Measurements from ENCODE around the gene CACNB2. TPM values are rescaled to one million over a fixed set of nuclear protein-coding genes. Genes with fewer than 3 reads are reported as not detected.

CACNB2 gene
- total and polyA plus RNA-seq, 2 of the 13 experiments (the other 11 are each of a cell fraction or from before 2014, with no cell fraction given), result not detected

- TF ChIP-seq, protein P1, sequence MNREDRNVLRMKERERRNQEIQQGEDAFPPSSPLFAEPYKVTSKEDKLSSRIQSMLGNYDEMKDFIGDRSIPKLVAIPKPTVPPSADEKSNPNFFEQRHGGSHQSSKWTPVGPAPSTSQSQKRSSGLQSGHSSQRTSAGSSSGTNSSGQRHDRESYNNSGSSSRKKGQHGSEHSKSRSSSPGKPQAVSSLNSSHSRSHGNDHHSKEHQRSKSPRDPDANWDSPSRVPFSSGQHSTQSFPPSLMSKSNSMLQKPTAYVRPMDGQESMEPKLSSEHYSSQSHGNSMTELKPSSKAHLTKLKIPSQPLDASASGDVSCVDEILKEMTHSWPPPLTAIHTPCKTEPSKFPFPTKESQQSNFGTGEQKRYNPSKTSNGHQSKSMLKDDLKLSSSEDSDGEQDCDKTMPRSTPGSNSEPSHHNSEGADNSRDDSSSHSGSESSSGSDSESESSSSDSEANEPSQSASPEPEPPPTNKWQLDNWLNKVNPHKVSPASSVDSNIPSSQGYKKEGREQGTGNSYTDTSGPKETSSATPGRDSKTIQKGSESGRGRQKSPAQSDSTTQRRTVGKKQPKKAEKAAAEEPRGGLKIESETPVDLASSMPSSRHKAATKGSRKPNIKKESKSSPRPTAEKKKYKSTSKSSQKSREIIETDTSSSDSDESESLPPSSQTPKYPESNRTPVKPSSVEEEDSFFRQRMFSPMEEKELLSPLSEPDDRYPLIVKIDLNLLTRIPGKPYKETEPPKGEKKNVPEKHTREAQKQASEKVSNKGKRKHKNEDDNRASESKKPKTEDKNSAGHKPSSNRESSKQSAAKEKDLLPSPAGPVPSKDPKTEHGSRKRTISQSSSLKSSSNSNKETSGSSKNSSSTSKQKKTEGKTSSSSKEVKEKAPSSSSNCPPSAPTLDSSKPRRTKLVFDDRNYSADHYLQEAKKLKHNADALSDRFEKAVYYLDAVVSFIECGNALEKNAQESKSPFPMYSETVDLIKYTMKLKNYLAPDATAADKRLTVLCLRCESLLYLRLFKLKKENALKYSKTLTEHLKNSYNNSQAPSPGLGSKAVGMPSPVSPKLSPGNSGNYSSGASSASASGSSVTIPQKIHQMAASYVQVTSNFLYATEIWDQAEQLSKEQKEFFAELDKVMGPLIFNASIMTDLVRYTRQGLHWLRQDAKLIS (CRISPR knock-in tag; IDR thresholded peaks at IDR 0.05), result no peak
- TF ChIP-seq EZH2 (conservative IDR thresholded peaks at IDR 0.05; ENCODE audit: low read depth, low read length) (no peak), BRD4 (CRISPR knock-in tag; IDR thresholded peaks at IDR 0.05) (no peak), SAFB2 (CRISPR knock-in tag; IDR thresholded peaks at IDR 0.05; ENCODE audit: borderline replicate concordance, low read depth) (no peak), ZNF484 (CRISPR knock-in tag; IDR thresholded peaks at IDR 0.05; ENCODE audit: borderline replicate concordance, low read depth) (no peak)
Measured at GRCh38 chr10:18159557-18159956, 19.3 kb downstream of the CACNB2 start (continued).

DNA sequence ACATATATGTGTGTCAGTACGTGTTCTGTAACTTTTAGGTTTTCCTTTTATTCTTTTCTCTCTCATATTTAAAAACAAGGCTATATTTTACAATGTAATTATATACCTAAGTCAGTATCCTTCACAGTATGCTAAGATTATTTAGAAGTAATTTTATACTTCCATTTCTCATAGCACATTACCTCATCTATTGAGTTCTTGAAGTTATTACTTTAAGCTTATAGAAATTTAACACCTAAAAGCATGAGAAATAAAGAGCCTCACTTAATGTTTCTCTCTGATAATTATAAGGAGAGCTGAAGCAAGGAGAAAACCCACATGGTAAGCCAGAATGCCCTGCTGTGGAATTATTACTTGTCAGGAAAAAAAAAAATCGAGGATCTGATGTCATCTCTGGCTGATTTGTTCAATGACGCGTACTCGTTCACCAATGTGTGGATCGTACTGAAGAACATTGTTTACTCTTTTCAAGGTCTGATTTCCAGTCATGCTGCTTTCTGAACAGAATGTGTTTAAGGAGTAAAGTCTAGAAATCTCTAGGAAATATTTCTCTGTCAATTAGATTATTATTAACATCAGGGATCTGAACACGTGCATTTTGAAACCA lies 21.9 kb downstream of the CACNB2 start:
- H4K20me1 ChIP-seq (ENCODE audit: insufficient read depth, low read length), result no peaks in the 10 kb centered on the region
- in situ Hi-C loops (cut with HindIII; ENCODE audit: extremely low pct_ligation_motif_present, low pct_unique_long_range_greater_than_20kb), result no loop called here
- FAIRE-seq (no peak), ATAC-seq (no peak), DNase-seq (ENCODE audit: low spot score) (no peak)
- BruUV-seq (replicated peaks), result no TSS peak
- H3K4me2 ChIP-seq (ENCODE audit: low read depth, low read length), result no peak overlapping the region
- H3K9me3 ChIP-seq (ENCODE audit: low read length), result no peaks in the 10 kb centered on the region
- H3K27me3 ChIP-seq (ENCODE audit: control insufficient read depth in 1 of 2, insufficient read depth in 2 of 2, low read length in 2 of 2), result peaks cover 0 to 7% of the 10 kb centered on the region in 2 experiments; a peak in 1 of 5 replicates
- H3K79me2 ChIP-seq (ENCODE audit: insufficient read depth, low read length), result no peaks in the 10 kb centered on the region
- H3K36me3 ChIP-seq (replicated peaks in 1 of 2; ENCODE audit: control insufficient read depth in 1 of 2, insufficient read depth in 2 of 2, low read length in 2 of 2), result no peaks in the 10 kb centered on the region
- 36% methylated on average over 7 of the region's 7 CpGs for WGBS (ENCODE audit: low lambda C conversion rate)
- no peak overlapping the region for H3K27ac ChIP-seq (ENCODE audit: extremely low read length, insufficient read depth, low read length)
- intact Hi-C loops (cut with micrococcal nuclease; ENCODE audit: unreplicated experiment), result no loop called here
- POLR2A ChIA-PET, result no interaction called here
- CTCF ChIA-PET (ENCODE audit: low intra/inter-chr PET ratio, low total read pairs), result no interaction called here
- no peaks in the 10 kb centered on the region for H3K4me1 ChIP-seq (ENCODE audit: insufficient read depth, low read length)
- H3K4me3 ChIP-seq (replicated peaks in 1 of 3; ENCODE audit: insufficient read depth in 1 of 3, low read depth in 2 of 3, low read length in 3 of 3), result no peak overlapping the region
- no peak overlapping the region for H2AFZ ChIP-seq (ENCODE audit: low read length)
- H3K9ac ChIP-seq (ENCODE audit: insufficient read depth, low read depth, low read length), result no peak overlapping the region
- no peak for TF ChIP-seq SALL1 (CRISPR knock-in tag; IDR thresholded peaks at IDR 0.05)
- no peak for TF ChIP-seq SP140L (CRISPR knock-in tag; IDR thresholded peaks at IDR 0.05; ENCODE audit: borderline replicate concordance)
- TF ChIP-seq, protein P2, sequence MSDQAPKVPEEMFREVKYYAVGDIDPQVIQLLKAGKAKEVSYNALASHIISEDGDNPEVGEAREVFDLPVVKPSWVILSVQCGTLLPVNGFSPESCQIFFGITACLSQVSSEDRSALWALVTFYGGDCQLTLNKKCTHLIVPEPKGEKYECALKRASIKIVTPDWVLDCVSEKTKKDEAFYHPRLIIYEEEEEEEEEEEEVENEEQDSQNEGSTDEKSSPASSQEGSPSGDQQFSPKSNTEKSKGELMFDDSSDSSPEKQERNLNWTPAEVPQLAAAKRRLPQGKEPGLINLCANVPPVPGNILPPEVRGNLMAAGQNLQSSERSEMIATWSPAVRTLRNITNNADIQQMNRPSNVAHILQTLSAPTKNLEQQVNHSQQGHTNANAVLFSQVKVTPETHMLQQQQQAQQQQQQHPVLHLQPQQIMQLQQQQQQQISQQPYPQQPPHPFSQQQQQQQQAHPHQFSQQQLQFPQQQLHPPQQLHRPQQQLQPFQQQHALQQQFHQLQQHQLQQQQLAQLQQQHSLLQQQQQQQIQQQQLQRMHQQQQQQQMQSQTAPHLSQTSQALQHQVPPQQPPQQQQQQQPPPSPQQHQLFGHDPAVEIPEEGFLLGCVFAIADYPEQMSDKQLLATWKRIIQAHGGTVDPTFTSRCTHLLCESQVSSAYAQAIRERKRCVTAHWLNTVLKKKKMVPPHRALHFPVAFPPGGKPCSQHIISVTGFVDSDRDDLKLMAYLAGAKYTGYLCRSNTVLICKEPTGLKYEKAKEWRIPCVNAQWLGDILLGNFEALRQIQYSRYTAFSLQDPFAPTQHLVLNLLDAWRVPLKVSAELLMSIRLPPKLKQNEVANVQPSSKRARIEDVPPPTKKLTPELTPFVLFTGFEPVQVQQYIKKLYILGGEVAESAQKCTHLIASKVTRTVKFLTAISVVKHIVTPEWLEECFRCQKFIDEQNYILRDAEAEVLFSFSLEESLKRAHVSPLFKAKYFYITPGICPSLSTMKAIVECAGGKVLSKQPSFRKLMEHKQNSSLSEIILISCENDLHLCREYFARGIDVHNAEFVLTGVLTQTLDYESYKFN (CRISPR knock-in tag; conservative IDR thresholded peaks at IDR 0.05), result no peak
- TF ChIP-seq CENPX (CRISPR knock-in tag; IDR thresholded peaks at IDR 0.05), result no peak
- TF ChIP-seq, protein P3, sequence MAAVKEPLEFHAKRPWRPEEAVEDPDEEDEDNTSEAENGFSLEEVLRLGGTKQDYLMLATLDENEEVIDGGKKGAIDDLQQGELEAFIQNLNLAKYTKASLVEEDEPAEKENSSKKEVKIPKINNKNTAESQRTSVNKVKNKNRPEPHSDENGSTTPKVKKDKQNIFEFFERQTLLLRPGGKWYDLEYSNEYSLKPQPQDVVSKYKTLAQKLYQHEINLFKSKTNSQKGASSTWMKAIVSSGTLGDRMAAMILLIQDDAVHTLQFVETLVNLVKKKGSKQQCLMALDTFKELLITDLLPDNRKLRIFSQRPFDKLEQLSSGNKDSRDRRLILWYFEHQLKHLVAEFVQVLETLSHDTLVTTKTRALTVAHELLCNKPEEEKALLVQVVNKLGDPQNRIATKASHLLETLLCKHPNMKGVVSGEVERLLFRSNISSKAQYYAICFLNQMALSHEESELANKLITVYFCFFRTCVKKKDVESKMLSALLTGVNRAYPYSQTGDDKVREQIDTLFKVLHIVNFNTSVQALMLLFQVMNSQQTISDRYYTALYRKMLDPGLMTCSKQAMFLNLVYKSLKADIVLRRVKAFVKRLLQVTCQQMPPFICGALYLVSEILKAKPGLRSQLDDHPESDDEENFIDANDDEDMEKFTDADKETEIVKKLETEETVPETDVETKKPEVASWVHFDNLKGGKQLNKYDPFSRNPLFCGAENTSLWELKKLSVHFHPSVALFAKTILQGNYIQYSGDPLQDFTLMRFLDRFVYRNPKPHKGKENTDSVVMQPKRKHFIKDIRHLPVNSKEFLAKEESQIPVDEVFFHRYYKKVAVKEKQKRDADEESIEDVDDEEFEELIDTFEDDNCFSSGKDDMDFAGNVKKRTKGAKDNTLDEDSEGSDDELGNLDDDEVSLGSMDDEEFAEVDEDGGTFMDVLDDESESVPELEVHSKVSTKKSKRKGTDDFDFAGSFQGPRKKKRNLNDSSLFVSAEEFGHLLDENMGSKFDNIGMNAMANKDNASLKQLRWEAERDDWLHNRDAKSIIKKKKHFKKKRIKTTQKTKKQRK (IDR thresholded peaks at IDR 0.05; ENCODE audit: low read length), result no peak
- TF ChIP-seq REPIN1 (CRISPR knock-in tag; IDR thresholded peaks at IDR 0.05; ENCODE audit: borderline replicate concordance, low read depth), result no peak
- no peak for TF ChIP-seq WIZ (CRISPR knock-in tag; IDR thresholded peaks at IDR 0.05)
